Testis (tissue), 2 donors: ENCODE data around the gene CD8B.

Experiments
- CTCF ChIP-seq, 3 experiments: fragments of 450-650 bp in 2 of 3; fragments of 200-600 bp in 1 of 3; sonication (generic) in 1 of 3; IDR thresholded peaks; one replicate each; pipeline ENCODE4 v1.5.1; 2016 to 2019; ENCODE audit warnings: antibody characterized with exemption in 3 of 3, mild to moderate bottlenecking in 2 of 3, moderate library complexity in 1 of 3
- POLR2A ChIP-seq: fragments of 450-650 bp; IDR thresholded peaks from one replicate; pipeline ENCODE4 v1.6.1; 2017; ENCODE audit warnings: antibody characterized with exemption, mild to moderate bottlenecking, moderate library complexity

GRCh38 chr2:86809481-86810121 lies 52.1 kb downstream of the CD8B start:
- no peak for TF ChIP-seq CTCF (IDR thresholded peaks at IDR 0.05)
- no peak for TF ChIP-seq POLR2A
